ENCODE results near the gene TMPRSS7. TPM values are rescaled to one million over a fixed set of nuclear protein-coding genes. Genes with fewer than 3 reads are reported as not detected.

The TMPRSS7 gene
- total and polyA plus RNA-seq, 2 experiments from 2014 or later = not detected

DNA sequence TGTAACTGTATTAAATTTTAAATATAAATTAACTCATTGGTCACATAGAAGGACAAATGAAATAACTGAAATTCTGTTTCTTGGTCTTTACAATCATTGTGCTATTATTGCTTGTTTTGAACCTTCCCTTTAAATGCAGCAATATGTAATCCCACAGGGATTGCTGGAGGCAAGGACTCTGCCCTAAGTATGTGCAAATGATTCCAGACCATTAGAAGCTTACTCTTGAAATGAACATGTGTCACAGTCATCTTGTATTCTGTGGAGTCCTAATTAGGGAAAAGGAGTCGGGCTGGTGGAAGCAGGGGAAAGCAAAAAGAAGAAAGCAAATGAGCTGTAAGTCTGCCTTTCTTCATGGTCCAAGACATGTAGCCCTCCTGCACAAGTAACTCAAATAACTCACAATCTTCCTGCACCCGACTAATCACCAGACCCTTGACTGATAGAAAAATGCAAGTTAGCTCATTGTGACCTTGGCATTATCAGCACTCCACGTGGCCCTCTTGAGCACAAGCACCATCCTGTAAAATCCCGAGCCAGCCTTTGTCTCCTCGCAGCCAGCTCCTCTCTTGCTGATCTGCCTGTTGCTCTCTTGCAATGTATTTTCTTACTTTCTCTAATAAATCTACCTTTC lies 2.3 kb upstream of the TMPRSS7 start (continued):
- TF ChIP-seq, protein P1, sequence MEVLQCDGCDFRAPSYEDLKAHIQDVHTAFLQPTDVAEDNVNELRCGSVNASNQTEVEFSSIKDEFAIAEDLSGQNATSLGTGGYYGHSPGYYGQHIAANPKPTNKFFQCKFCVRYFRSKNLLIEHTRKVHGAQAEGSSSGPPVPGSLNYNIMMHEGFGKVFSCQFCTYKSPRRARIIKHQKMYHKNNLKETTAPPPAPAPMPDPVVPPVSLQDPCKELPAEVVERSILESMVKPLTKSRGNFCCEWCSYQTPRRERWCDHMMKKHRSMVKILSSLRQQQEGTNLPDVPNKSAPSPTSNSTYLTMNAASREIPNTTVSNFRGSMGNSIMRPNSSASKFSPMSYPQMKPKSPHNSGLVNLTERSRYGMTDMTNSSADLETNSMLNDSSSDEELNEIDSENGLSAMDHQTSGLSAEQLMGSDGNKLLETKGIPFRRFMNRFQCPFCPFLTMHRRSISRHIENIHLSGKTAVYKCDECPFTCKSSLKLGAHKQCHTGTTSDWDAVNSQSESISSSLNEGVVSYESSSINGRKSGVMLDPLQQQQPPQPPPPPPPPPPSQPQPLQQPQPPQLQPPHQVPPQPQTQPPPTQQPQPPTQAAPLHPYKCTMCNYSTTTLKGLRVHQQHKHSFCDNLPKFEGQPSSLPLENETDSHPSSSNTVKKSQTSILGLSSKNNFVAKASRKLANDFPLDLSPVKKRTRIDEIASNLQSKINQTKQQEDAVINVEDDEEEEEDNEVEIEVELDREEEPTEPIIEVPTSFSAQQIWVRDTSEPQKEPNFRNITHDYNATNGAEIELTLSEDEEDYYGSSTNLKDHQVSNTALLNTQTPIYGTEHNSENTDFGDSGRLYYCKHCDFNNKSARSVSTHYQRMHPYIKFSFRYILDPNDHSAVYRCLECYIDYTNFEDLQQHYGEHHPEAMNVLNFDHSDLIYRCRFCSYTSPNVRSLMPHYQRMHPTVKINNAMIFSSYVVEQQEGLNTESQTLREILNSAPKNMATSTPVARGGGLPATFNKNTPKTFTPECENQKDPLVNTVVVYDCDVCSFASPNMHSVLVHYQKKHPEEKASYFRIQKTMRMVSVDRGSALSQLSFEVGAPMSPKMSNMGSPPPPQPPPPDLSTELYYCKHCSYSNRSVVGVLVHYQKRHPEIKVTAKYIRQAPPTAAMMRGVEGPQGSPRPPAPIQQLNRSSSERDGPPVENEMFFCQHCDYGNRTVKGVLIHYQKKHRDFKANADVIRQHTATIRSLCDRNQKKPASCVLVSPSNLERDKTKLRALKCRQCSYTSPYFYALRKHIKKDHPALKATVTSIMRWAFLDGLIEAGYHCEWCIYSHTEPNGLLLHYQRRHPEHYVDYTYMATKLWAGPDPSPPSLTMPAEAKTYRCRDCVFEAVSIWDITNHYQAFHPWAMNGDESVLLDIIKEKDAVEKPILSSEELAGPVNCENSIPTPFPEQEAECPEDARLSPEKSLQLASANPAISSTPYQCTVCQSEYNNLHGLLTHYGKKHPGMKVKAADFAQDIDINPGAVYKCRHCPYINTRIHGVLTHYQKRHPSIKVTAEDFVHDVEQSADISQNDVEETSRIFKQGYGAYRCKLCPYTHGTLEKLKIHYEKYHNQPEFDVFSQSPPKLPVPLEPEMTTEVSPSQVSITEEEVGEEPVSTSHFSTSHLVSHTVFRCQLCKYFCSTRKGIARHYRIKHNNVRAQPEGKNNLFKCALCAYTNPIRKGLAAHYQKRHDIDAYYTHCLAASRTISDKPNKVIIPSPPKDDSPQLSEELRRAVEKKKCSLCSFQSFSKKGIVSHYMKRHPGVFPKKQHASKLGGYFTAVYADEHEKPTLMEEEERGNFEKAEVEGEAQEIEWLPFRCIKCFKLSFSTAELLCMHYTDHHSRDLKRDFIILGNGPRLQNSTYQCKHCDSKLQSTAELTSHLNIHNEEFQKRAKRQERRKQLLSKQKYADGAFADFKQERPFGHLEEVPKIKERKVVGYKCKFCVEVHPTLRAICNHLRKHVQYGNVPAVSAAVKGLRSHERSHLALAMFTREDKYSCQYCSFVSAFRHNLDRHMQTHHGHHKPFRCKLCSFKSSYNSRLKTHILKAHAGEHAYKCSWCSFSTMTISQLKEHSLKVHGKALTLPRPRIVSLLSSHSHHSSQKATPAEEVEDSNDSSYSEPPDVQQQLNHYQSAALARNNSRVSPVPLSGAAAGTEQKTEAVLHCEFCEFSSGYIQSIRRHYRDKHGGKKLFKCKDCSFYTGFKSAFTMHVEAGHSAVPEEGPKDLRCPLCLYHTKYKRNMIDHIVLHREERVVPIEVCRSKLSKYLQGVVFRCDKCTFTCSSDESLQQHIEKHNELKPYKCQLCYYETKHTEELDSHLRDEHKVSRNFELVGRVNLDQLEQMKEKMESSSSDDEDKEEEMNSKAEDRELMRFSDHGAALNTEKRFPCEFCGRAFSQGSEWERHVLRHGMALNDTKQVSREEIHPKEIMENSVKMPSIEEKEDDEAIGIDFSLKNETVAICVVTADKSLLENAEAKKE (CRISPR knock-in tag; IDR thresholded peaks at IDR 0.05) = no peak
- no peak for TF ChIP-seq CREB1 (CRISPR knock-in tag; IDR thresholded peaks at IDR 0.05; ENCODE audit: low read depth)
- TF ChIP-seq ZNF114 (CRISPR knock-in tag; IDR thresholded peaks at IDR 0.05) = no peak
- TF ChIP-seq, protein P2, sequence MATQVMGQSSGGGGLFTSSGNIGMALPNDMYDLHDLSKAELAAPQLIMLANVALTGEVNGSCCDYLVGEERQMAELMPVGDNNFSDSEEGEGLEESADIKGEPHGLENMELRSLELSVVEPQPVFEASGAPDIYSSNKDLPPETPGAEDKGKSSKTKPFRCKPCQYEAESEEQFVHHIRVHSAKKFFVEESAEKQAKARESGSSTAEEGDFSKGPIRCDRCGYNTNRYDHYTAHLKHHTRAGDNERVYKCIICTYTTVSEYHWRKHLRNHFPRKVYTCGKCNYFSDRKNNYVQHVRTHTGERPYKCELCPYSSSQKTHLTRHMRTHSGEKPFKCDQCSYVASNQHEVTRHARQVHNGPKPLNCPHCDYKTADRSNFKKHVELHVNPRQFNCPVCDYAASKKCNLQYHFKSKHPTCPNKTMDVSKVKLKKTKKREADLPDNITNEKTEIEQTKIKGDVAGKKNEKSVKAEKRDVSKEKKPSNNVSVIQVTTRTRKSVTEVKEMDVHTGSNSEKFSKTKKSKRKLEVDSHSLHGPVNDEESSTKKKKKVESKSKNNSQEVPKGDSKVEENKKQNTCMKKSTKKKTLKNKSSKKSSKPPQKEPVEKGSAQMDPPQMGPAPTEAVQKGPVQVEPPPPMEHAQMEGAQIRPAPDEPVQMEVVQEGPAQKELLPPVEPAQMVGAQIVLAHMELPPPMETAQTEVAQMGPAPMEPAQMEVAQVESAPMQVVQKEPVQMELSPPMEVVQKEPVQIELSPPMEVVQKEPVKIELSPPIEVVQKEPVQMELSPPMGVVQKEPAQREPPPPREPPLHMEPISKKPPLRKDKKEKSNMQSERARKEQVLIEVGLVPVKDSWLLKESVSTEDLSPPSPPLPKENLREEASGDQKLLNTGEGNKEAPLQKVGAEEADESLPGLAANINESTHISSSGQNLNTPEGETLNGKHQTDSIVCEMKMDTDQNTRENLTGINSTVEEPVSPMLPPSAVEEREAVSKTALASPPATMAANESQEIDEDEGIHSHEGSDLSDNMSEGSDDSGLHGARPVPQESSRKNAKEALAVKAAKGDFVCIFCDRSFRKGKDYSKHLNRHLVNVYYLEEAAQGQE (IDR thresholded peaks at IDR 0.05; ENCODE audit: unreplicated experiment) = no peak
- TF ChIP-seq STAT1 (IDR thresholded peaks at IDR 0.05; ENCODE audit: unreplicated experiment) = no peak
- no peak for TF ChIP-seq EZH2phosphoT487 (IDR thresholded peaks at IDR 0.05; ENCODE audit: unreplicated experiment)
- TF ChIP-seq NANOG (IDR thresholded peaks at IDR 0.05; ENCODE audit: borderline replicate concordance) = no peak

Measured in GM23338 (cell line).